GM12872 (cell line): ENCODE results near the gene GPAT3.

Experiments
- TF ChIP-seq, protein P1 (sequence below): IDR thresholded peaks from 3 replicates; pipeline ENCODE4 v1.5.1; 2011; ENCODE audit warnings: low read depth, mild to moderate bottlenecking, low read length, moderate library complexity; ENCODE audit not compliant: insufficient read depth

GPAT3 gene

GRCh38 chr4:83542225-83542624, 6.3 kb downstream of the GPAT3 start:
- TF ChIP-seq, protein P1, sequence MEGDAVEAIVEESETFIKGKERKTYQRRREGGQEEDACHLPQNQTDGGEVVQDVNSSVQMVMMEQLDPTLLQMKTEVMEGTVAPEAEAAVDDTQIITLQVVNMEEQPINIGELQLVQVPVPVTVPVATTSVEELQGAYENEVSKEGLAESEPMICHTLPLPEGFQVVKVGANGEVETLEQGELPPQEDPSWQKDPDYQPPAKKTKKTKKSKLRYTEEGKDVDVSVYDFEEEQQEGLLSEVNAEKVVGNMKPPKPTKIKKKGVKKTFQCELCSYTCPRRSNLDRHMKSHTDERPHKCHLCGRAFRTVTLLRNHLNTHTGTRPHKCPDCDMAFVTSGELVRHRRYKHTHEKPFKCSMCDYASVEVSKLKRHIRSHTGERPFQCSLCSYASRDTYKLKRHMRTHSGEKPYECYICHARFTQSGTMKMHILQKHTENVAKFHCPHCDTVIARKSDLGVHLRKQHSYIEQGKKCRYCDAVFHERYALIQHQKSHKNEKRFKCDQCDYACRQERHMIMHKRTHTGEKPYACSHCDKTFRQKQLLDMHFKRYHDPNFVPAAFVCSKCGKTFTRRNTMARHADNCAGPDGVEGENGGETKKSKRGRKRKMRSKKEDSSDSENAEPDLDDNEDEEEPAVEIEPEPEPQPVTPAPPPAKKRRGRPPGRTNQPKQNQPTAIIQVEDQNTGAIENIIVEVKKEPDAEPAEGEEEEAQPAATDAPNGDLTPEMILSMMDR: no peak

- TF ChIP-seq, protein P1: no peak
Observed at GRCh38 chr4:83546786-83547185, 10.9 kb downstream of the GPAT3 start.

DNA sequence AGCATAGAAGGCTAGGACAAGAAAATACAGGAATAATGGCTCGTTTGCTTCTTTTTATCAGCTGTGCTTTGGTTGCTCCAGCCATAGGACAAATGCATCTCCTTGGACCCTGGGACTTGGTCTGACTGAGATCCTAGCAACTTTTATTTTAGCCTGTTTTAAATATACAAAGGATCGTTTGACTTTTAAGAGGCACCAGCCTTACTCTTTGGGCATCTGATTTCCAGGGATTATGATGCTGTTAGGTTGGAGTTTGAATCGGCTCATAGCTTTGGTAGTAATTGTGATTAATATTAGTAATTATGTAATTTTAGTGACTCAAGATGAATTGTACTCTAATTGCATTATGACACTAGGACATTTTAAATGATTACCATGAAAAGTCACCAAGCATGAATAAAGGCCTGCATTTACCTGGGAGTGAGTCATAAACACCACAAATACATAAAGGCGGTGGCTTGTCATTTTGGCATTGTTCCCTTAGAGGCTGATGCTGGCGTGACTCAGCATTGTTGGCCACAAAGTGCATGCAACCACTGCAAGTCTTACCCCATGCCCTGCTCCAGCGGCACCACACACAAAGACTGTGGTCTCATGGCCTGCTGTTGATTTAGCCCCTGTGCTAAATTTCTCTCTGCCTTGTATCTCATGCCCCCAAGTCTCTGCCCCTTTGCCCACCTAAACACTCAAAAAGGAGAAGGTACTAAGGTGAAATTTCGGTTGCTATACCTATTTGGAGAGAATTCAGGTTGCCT, 12.4 kb downstream of the GPAT3 start:
- TF ChIP-seq, protein P1: no peak

DNA sequence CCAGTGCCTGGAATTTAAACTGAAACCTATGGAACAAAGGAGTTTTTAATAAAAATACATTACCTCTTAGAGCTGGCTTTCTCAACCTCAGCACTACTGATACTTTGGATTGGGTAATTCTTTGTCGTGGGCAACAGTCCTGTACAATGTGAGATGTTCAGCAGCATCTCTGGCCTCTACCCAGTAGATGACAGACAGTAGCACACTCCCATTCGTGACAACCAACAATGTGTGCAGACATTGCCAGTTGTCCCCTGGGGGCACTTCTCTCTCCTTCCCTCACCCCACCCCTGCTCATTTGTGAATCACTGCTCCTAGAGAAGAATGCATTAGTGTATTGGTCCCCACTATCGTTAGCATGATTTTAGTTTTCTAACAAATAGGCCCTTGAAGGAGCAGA, 16.2 kb downstream of the GPAT3 start:
- TF ChIP-seq, protein P1: no peak

DNA sequence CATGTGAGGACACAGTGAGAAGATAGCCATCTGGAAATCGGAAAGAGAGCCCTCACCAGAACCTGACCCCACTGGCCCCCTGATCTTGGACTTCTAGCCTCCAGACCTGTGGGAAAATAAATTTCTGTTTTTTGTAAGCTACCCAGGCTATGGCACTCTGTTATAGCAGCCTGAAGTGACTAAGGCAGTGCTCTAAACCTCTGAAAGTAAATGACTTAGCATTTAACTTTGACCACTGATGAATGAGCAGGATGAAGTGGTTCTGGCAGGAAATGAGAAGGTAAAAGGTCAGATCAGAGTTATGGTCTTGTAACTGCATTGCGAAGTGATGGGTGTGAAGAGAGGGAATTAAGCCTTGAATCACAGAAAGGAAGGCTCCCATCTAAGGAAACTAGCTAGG, 17.0 kb downstream of the GPAT3 start:
- TF ChIP-seq, protein P1: no peak

GRCh38 chr4:83556006-83556707, 20.2 kb downstream of the GPAT3 start:
- TF ChIP-seq, protein P1: no peak

DNA sequence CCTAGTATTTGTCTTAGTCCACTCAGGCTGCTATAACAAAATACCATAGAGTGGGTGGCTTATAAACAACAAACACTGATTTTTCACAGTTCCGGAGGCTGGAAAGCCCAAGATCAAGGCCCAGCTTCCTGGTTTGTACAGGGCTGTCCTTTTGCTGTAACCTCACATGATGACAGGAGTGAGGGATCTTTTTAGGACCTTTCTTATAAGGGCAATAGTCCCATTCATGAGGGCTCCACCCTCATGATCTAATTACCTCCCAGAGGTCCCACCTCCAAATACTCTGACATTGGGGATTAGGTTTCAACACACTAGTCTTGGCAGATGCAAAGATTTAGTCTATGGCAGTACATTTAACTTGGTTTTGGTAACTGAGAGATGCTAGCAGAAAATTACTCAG, 20.9 kb downstream of the GPAT3 start:
- TF ChIP-seq, protein P1: no peak
